Keratinocyte (primary cell): Measurements from ENCODE around the gene ZSCAN5A.

Experiments used
- CTCF ChIP-seq, 3 experiments: IDR thresholded peaks in 1 of 3; conservative IDR thresholded peaks in 1 of 3; optimal IDR thresholded peaks in 1 of 3; 2 replicates in 2 of 3; 3 replicates in 1 of 3; pipeline versions ENCODE3 to v1.5.1; 2011; ENCODE audit warnings: low read length in 3 of 3, mild to moderate bottlenecking in 3 of 3, moderate library complexity in 2 of 3, control low read depth in 1 of 3, inconsistent platforms in 1 of 3; ENCODE audit not compliant: insufficient read depth in 2 of 3; ENCODE audit errors: extremely low read depth in 1 of 3
- EZH2 ChIP-seq: IDR thresholded peaks from one replicate; pipeline ENCODE4 v1.6.1; 2012; ENCODE audit warnings: inconsistent platforms, mild to moderate bottlenecking, low read length, moderate library complexity

- TF ChIP-seq CTCF (optimal IDR thresholded peaks at IDR 0.05 in 1 of 3, IDR thresholded peaks at IDR 0.05 in 1 of 3, conservative IDR thresholded peaks at IDR 0.05 in 1 of 3; ENCODE audit: extremely low read depth in 1 of 3, insufficient read depth in 2 of 3, low read length in 3 of 3) = no peak
- TF ChIP-seq EZH2 = no peak
These were observed 105.5 kb downstream of the ZSCAN5A start for GRCh38 chr19:56209091-56209490.
